Ecto neural progenitor cell (in vitro differentiated cells): ENCODE data around the gene BIRC5.
A peak's percentile ranks its signal among the peaks of the same experiment; 100 is the strongest.

ENCODE experiments used
- DNase-seq: peaks from one replicate; pipeline ENCODE4 v3.0.0-alpha.2; 2018; ENCODE audit warnings: low spot score

BIRC5 gene

GRCh38 chr17:78256707-78257591 lies 42.9 kb downstream of the BIRC5 start:
- DNase-seq, result no peak

- no peak for DNase-seq
Observed at GRCh38 chr17:78257810-78258322, 43.8 kb downstream of the BIRC5 start.

DNA sequence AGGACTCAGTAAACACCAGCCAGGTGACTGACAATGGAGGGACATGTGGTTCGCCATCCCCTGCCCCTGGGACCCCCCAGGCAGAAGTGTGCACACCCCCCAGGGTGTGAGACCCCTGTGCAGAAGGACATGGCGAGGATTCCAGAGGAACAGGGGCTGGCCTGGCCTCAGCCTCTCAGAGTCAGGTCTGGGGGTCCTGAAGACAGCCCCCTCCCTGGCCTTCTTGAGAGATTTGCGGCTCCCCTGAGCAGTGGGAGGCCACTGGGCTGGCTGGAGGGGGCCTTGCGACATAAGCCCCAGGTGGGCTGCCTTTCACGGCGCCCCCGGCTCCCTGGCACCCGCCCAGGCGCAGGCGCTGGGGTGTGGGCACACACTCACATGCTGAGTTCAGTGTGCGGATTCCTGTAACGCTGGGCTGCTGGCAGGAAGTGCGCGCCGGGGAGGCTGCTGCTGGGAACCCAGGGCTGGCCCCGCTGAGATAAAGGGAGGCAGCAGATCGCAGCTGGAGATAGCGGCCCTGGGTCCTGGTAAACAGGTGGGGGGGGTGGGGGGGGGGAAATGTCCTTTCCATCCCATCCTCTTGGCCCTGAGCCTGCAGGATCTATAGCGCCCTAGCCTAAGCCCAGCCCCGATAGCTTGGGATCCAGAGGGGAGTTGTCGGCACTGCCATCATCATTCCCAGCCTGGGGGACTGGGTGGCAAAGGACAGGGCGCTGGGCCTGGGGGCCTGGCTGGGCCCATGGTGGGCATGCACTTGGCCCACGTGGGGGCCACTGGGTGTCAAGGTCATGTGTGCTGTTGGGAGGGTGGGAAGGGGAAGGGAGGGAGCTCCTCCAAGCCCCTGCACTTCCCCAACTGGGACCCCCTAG lies 44.5 kb downstream of the BIRC5 start:
- DNase-seq, result peak; percentile 52

GRCh38 chr17:78259192-78259554 lies 45.1 kb downstream of the BIRC5 start:
- DNase-seq, result no peak

DNA sequence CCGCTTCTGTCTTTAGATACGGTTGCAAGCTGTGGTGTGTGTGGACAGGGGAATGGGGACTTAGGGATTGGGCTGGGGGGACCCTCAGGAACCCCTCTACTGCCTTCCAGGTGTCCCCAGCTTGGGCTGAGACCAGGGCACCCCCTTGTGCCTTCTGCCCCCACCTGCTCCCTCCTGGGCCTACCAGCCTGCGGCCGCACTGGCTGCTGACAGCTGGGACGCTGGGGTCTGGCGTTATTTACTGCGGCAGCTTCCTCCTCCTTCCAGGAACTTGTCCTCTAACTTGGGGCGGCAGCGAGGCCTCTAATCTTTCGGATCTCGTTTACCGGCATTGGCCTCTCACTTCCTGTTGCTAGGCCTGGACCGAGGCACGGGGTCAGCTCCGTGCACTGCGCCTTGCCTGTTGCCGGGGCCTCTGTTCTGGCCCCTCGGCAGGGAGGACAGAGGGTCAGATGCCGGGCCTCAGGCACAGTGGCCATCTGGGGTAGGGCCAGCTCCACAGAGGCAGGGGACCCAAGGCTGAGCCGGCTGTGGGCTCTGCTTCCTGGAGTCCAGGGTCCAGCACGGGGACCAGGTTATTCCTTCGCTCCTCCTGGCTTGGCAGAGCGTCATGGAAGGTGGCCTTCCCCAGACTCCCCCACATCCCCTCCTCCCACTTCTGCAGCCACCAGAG lies 49.1 kb downstream of the BIRC5 start:
- DNase-seq, result peak; percentile 60

- DNase-seq, result no peak
Observed at GRCh38 chr17:78263736-78264340, 49.8 kb downstream of the BIRC5 start.

- DNase-seq, result no peak
Observed at GRCh38 chr17:78264590-78264989, 50.5 kb downstream of the BIRC5 start.

DNA sequence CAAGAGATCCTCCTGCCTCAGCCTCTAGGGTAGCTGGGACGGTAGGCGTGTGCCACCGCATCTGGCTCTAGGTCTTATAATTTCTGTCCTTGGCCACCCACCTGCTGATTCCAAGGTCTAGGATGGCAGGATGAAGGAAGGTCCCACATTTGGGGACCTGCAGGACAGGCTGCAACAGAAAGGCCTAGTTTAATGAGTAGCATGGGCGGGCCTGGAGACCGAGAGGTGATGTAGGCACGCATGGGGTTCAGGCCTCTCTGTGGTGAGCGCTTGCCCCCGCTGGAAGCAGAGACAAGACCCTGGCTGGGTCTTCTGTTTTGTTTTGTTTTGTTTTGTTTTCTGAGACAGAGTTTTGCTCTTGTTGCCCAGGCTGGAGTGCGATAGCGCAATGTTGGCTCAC lies 51.1 kb downstream of the BIRC5 start:
- no peak for DNase-seq

DNA sequence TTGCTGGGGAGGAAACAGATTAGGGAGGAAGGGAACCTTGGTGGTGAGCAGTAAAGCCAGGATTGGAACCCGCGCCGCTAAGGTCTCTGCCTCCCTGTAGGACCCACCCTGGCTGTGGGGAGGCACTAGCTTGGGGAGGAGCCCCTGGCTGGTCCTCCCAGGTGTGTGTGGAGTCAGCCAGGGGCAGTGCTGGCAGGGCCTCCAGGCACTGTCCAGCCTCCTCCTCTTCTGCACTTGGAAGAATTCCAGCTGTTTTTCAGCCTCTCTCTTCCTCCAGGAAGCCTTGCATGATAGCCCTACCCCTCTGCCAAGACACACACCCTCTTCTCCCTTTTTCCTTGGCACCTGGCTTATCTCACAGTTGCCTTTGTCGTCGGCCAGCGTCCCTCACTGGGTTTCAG lies 52.2 kb downstream of the BIRC5 start:
- DNase-seq, result no peak

DNA sequence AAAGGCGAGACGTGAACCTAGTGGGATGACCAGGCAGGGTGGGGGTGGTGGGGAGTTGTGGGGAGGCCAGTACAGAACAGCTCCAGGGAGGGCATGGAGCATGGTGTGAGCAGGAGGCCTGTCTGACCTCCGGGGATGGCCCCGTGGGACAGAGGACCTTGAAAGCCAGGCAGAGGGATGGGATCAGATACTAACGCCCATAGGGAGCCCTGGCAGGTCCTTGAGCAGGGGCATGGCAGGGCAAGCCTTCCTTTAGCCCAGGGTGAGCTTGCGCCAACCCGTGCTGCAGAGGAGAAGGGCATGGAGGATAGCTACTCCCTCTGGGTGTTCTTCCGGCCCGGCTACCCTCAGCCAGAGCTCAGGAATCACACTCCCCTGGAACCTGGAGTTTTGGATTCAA lies 52.7 kb downstream of the BIRC5 start:
- DNase-seq, result no peak

DNA sequence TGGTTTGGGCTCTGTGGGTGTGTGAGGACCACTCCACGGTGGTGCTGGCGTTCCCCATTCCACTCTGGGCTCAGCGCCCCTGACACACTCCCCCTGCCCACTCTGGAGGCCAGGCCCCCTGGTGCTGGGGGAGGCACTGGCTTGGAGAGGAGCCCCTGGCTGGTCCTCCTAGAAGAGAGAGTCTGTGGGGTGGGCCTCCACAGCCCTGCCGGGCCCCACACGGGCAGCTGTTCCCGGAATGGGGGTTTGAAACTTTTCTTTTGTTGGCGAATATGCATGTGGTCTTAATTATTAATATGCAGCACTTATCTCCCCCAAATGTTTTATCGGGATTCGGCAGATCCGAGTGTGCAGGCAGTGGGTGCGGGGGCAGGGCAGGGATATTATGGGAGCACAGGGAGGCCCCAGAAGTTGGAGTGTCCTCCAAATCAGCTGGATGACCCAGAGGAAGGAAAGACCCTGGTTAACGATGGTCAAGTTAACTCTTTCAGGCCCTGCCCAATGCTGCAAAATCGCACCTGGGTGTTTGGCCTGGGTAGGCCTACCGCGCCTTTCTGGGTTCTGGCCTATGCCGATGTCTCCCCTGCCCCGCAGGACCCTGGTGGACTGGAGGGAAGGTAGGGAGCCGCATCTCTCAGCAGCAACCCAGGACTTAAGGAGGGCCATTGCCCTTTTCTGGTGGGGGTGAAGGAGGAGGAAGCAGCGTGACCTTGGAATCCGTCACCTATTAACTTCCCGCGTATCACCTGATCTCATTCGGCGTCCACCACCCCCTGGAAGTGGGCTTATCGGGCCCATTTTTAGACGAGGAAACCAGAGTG lies 53.4 kb downstream of the BIRC5 start:
- DNase-seq, result peak; percentile 52

DNA sequence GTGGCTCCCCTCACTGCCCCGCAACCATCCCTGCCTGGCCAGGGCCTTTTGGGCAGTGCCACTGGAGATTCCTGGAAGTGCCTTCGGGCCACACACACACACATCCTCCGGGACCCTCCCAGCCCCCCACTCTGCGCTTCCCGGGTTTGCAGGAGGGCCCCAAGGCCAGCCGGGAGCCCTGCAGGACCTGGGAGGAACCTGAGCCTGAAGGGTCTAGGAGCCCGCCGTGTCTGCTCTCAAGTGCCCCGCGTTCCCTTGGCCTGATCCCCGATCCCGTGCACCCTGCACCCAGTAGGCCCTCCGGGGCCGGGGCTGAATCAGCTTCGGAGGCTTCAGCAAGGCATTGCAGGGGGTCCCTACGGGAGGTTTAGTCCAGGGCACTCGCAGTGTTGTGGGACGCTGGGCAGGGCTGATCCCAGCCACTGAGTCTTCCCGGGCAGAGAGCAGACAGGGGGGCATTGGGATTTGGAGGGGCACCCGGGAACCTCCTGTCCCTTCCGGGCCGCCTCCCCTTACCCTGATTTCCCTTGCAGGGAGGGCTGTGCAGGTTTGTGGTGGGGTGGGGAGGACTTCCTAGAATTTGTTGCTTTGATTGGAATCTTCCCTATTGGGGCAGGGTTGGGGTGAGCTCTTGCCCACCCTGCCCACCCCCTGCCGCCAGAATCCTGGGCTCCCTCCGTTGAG lies 54.3 kb downstream of the BIRC5 start:
- DNase-seq, result peak; percentile 56

DNA sequence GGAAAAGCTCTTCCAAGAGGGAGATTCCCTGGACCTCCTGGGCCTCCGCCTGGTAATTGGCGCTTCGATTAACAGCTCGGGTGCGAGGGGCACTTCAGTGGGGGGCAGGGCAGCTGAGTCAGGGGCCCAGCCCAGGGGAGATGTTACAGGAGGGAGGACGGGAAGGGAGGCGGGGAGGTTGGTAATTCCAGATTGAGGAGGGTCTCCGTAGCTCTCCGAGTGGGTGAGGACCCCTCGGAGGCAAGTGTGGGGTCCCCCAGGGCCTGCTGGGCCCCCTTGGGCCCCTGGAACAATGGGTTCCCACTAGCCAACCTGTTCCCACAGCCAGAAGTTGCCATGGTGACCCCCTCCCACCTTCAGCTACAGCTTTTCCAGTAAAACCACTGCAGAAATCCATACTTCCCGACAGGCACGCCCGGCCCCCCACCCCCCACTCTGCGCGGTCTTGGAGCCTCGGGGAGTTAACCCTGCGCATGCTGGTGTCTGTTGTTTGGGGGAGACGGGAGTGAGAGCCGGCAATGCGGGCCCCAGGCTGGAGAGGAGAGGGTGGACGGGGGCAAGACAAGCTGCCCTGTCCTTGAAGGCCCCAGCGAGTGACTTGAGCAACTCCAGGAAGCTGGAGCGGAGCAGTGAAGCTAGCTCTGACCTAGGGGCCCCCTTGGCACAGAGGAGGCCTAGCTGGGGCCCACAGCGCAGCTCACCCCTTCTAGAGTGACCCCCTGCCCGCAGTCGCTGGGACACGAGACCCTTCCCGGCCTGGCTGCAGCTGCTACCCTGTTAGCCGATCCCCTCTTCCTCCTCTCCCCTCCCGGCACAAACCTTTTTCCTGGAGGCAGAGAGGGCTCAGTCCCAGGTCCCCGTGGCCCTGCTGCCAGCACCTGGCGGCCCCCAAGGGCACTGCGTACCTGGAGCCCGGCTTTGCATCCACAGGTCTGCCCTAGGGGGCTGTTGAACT lies 55.2 kb downstream of the BIRC5 start:
- peak; percentile 76 for DNase-seq

GRCh38 chr17:78269955-78270381 lies 55.9 kb downstream of the BIRC5 start:
- DNase-seq, result peak; percentile 58

DNA sequence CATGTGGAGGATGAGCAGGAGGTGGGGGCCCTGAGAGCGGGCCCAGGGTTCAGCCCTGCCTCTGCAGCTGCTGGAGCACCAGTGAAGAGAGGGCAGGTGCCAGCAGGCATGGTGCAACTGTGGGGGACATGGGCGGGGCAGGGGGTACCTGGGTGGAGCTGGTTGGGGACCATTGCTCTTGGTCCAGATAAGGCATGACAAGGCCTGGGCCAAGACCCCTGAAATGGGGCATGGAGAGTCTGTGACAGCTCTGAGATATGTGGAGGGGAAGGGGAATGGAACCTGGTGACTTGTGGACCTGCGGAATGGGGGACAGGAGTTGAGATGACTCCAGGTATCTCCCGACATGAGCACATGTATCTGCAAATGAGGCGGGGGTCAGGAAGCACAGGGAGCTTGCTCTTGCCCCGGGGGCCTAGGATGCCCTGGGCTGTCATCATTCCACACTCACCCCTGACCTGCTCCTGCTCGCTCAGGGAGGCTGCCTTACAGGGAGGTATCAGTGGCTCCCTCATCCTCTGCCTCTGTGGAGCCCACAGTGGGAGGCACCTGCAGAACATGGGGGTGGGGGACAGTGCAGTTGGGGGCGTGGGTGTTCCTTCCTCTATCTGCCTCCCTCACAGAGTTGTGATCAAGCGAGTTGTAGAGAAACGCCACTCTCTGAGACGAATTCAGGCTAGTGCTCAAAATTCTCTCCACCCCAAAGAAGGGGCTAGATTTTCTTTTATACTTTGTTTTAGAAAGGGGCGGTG lies 57.5 kb downstream of the BIRC5 start:
- DNase-seq, result no peak

- DNase-seq, result peak; percentile 74
Observed at GRCh38 chr17:78272181-78272913, 58.3 kb downstream of the BIRC5 start.

DNA sequence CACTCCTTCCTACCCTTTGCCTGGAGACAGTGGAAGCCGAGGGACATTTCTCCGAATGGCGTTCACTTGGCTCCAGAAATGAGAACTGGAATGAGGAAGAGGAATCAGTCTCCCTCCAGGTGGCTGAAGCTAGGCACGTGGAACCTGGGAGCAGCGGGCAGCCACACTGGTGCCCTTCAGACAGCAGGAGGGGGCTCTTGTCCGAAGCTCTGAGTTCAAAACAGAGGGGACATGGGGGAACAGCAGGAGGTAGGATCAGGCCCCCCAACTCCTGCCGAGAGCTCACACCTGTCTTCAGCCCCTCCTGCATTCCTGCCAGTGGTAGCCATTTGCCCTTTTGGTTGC lies 58.8 kb downstream of the BIRC5 start:
- no peak for DNase-seq

GRCh38 chr17:78273813-78274212 lies 59.8 kb downstream of the BIRC5 start:
- DNase-seq, result no peak
